SH-SY5Y (cell line): ENCODE results near the gene AGBL1.
A peak's percentile ranks its signal among the peaks of the same experiment; 100 is the strongest.

Experiments used
- GATA2 ChIP-seq: IDR thresholded peaks from 2 replicates; pipeline ENCODE4 v1.6.1; 2011; ENCODE audit warnings: mild to moderate bottlenecking, low read depth, low read length
- GATA3 ChIP-seq: IDR thresholded peaks from 2 replicates; pipeline ENCODE4 v1.6.1; 2011; ENCODE audit warnings: low read depth, mild to moderate bottlenecking, low read length, moderate library complexity

AGBL1 gene

DNA sequence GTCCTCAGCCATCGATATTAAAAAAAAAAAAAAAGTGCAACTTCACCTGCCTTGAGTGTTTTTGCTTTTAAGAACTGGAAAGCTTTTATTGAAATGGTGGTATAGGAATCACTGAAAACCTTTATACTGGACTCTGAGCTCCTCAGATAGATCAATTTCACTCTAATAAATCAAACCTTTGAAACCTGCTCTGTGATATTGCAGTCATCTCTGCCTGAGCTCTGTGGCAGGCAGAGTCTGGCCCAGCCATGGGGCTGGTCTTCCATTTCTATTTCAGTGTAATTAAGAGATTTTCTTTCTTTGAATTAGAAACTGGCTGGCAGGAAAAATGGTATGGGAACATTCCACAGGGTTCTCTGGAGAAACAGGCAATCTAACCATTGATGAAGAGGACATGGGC, 762.5 kb downstream of the AGBL1 start:
- no peak for TF ChIP-seq GATA2
- no peak for TF ChIP-seq GATA3

- TF ChIP-seq GATA2: no peak
- TF ChIP-seq GATA3: no peak
Measured at GRCh38 chr15:86846036-86846435, 766.4 kb downstream of the AGBL1 start.

DNA sequence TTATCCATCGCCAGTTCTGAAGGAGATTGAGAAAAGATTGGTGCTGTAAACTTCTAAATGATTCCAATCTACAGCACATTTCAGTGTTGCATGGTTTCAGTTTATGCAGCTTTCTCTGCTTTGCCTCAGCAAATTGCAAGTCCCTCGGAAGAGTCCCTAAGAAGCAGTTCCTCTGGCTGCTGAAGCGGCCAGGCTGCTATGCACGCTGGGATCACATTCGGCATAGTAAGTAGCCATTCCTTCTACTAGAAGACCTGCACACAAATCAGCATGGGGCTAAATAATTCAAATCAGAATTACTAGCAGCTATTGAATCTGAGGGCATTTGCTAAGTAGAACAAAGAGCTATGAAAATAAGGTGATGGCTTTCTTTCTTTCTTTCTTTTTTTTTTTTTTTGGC, 769.5 kb downstream of the AGBL1 start:
- TF ChIP-seq GATA3: no peak

DNA sequence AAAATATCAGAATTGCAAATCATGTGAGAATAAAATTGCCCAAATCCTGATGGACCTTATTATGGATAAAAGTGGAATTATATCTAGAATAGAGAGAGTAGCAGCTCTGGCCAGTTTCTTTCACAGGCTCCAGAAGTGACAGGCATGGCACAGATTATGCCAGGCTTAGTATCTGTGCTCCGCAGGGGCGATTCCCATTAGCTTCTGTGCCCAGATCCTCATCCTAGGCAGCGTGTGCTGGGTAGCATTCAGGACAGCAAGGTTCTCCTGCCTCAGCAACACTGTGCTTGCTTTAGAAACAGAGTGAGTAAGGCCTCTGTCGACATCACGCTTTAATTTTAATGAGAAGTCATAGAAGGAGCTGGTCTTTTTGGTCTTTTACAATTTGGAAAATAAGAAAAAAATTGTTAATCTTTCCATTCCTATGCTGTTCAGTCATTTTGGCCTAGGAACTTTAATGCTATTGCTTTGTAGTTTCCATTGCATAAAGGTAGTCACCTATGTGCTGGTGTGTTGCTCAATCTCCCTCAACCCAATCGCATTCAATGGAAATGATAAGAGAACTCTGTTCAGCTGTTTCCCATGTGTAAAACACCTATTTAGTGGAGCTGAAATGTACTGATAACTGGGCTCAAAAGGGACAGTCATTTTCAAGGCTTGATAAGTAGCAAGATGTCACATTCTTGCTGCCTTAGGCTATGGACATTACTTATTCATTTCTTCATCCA, 770.1 kb downstream of the AGBL1 start:
- TF ChIP-seq GATA2: no peak
- no peak for TF ChIP-seq GATA3

DNA sequence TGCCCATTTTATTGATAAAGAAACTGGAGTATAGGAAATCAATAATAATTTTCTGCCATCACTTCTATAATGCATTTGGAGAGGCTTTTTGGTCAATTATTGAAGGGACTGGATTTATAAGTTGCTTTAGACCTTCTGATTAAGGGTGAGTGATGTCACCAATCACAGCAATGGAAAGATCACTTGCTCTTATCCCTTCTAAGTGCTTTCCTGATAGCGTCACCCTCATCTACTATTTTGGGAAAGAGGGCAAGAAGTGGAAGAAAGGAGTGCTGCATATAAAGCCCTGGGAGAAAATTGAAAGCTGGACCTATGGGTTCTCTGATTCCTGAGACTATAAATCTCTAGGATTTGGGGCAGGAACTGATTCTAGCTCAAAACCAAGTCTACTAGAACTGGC, 771.3 kb downstream of the AGBL1 start:
- no peak for TF ChIP-seq GATA2
- TF ChIP-seq GATA3: no peak

- no peak for TF ChIP-seq GATA3
- TF ChIP-seq GATA2: no peak
Measured at GRCh38 chr15:86852741-86853140, 773.1 kb downstream of the AGBL1 start.

DNA sequence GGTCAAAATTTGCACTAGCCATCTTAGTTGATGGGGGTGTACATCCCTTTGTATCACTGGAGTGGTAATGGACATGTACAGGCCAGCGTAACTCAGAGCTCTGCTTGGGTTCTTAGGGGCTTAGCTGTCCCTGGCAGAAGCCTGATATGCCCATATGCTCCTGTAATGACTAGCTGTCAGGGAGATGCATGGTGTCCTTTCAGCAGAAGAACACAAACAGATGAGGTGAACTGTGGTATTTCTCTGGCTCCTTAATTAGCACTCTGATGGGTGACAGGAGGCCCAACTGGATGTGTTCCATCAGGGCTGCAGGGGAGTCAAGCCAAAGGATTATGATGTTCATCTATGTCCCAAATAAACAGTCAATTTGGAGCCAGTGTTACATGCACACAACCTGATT, 774.5 kb downstream of the AGBL1 start:
- TF ChIP-seq GATA2 (no peak), GATA3 (no peak)

DNA sequence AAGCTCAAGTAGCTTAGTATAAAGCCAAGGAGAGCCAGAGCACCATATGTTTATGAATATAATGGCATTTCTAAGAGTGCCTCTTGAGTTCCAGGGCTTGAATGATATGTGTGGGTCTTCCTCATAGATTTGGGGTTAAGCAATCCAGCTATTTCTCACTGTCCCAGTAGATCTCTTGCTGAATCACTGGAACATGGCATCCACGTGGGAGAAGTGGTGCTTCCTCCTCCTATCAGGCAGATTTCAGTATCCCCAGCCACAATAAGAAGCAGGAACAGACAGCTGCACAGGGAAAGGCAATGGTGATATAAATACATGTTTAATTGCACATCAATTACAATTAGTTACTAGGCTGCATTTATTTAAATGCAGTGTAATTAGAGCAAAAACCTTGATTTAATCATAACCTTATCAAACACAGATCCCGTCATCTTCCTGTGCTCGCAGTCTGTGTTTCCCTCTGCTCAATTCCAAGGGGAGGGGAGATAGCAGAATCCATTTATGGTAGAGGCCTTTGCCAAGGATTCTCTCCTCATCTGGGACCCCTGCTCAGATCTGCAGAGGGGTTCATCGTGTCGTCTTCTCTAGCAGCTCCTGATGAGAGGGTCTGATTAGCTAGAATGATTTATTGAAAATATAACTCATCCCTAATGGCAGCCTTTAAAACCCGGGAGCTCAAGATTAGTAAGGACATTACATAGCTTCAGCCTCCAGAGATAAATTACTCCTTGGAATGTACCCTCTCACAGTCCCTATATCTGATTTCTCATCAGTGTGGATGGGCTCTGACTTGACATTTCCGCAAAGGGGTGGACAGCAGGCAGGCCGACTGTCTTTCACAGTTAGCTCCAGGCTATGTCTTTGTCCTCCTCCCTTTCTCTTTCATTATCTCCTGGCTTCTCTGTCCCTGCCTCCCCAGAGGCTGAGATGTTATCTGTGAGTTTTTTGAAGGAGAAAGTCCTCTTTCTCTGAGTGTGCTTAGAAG, 775.9 kb downstream of the AGBL1 start:
- TF ChIP-seq GATA2 (peak; percentile 82; the same call in 1 of the 2 replicates), GATA3 (peak; percentile 57)

DNA sequence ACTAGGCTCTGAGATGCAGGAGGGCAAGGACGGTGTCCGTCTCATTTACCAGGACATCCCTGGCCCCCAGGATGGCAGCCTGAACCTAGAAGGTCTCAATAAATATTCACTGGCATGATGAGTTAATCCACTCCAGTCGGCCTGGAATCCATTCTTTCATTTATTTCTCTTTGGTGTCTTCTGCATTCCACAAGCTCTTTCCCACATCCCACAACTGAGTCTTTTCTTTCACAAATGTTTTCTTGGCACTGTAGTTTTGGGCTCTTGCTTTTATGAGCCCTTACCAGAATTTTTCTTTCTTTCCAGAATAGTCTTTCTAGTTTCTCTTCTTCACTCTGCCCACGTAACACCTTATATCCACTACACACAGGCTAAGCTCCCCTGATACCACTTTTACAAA, 778.0 kb downstream of the AGBL1 start:
- no peak for TF ChIP-seq GATA3
- TF ChIP-seq GATA2: no peak

GRCh38 chr15:86863226-86863915, 783.7 kb downstream of the AGBL1 start:
- no peak for TF ChIP-seq GATA3
- no peak for TF ChIP-seq GATA2

DNA sequence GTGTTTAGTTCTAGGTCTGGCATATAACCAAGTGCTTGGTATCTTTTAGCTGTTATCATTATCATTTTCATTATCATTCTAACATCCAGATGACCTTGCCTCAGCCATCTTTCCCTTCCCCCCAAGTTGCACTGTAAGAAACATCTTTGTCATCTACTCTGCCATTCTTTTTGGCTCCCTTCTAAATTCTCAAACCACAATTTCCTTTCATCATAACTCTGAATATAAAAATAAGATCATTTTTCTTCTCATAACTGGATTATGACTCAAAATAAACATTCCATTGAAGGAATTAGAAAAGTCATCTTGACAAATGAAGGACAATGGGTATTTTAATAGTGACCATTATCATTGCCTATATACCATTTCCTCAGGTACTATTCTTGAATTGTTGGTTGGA, 786.2 kb downstream of the AGBL1 start:
- TF ChIP-seq GATA3 (no peak), GATA2 (no peak)

- TF ChIP-seq GATA2 (no peak), GATA3 (no peak)
Measured at GRCh38 chr15:86870846-86871245, 791.2 kb downstream of the AGBL1 start.

DNA sequence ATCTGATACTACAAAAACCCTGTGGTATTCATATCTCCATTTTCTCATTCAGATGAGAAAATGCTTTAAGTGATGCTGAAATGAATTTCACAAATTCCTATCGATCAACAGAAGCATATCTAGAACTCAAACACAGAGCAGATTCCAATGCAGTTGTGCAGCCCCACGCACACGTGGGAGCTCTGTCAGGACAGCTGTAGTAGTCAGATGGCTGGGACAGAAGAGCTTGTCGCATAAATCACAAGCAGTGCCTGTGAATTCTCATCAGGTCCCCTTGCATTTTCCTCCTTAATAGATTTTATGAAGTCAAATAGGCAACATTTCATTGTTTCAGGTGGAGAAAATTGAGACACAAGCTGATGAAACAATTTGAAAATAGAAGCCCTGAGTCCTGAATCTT, 792.3 kb downstream of the AGBL1 start:
- TF ChIP-seq GATA2 (no peak), GATA3 (no peak)

GRCh38 chr15:86872782-86873181, 793.1 kb downstream of the AGBL1 start:
- no peak for TF ChIP-seq GATA2
- TF ChIP-seq GATA3: no peak

GRCh38 chr15:86875067-86875466, 795.4 kb downstream of the AGBL1 start:
- TF ChIP-seq GATA3: no peak
- no peak for TF ChIP-seq GATA2

- no peak for TF ChIP-seq GATA2
- TF ChIP-seq GATA3: no peak
Measured at GRCh38 chr15:86876387-86876944, 796.8 kb downstream of the AGBL1 start.
